HFFc6 (cell line): ENCODE measurements around the gene MDM2. TPM values are rescaled to one million over a fixed set of nuclear protein-coding genes. Genes with fewer than 3 reads are reported as not detected.
"Not testable (repeated sequence)": the region's sequence is repeated elsewhere in the genome, so short reads cannot be mapped to it uniquely, and the experiment has no call there.

Experiments
- DNase-seq: peaks from one replicate; pipeline ENCODE4 v3.0.0-alpha.2; 2018
- H3K27ac Mint-ChIP-seq: 2 replicates; pipeline ENCODE4 v1.8.0; 2020; ENCODE audit warnings: mild to moderate bottlenecking, mixed read lengths
- H3K27me3 Mint-ChIP-seq: 2 replicates; pipeline ENCODE4 v1.8.0; 2021; ENCODE audit warnings: mild to moderate bottlenecking, moderate library complexity, mixed read lengths; ENCODE audit not compliant: insufficient read depth
- H3K36me3 Mint-ChIP-seq: 2 replicates; pipeline ENCODE4 v1.8.0; 2021; ENCODE audit warnings: low read depth, mixed read lengths
- H3K4me1 Mint-ChIP-seq: 2 replicates; pipeline ENCODE4 v1.8.0; 2020; ENCODE audit warnings: low read depth, mixed read lengths
- H3K4me3 Mint-ChIP-seq: 2 replicates; pipeline ENCODE4 v1.8.0; 2020; ENCODE audit warnings: mild to moderate bottlenecking, moderate library complexity, mixed read lengths
- H3K9me3 Mint-ChIP-seq: 2 replicates; pipeline ENCODE4 v1.8.0; 2020; ENCODE audit warnings: mild to moderate bottlenecking, mixed read lengths
- CTCF ChIP-seq: fragments of 200-600 bp; sonication (generic); IDR thresholded peaks from 2 replicates; pipeline ENCODE4 v1.5.0; 2021; ENCODE audit warnings: antibody characterized with exemption, mild to moderate bottlenecking
- total RNA-seq, 6 experiments: library from RNA; stranded (reverse); fragmentation: NEBNext Ultra II Directional; extraction: Animal tissue kit (Norgen Biotek cat#: 25700); gene quantifications; 2 replicates in 1 of 6; 3 replicates in 5 of 6; pipeline ENCODE4 v1.2.3, GENCODE V29; 2021

Gene MDM2
- total RNA-seq, 6 experiments from 2014 or later: 216 to 270 (median 236) TPM

GRCh38 chr12:68796399-68796798 lies 11.6 kb upstream of the MDM2 start:
- H3K4me1 Mint-ChIP-seq: peaks cover 28% of the 10 kb centered on the region
- no peak for TF ChIP-seq CTCF
- H3K9me3 Mint-ChIP-seq: no peaks in the 10 kb centered on the region
- no peak overlapping the region for H3K4me3 Mint-ChIP-seq
- no peaks in the 10 kb centered on the region for H3K36me3 Mint-ChIP-seq
- DNase-seq: no peak
- H3K27ac Mint-ChIP-seq: no peak overlapping the region
- no peaks in the 10 kb centered on the region for H3K27me3 Mint-ChIP-seq

- TF ChIP-seq CTCF: no peak
- Mint-ChIP-seq H3K27me3 (no peaks in the 10 kb centered on the region), H3K9me3 (no peaks in the 10 kb centered on the region), H3K36me3 (no peaks in the 10 kb centered on the region), H3K27ac (no peak overlapping the region), H3K4me3 (no peak overlapping the region), H3K4me1 (peaks cover 31% of the 10 kb centered on the region)
- DNase-seq: no peak
Observed at GRCh38 chr12:68798882-68799234, 9.1 kb upstream of the MDM2 start.

GRCh38 chr12:68800294-68800693 lies 7.7 kb upstream of the MDM2 start:
- no peak for DNase-seq
- H3K4me3 Mint-ChIP-seq: no peak overlapping the region
- TF ChIP-seq CTCF: no peak
- no peaks in the 10 kb centered on the region for H3K27me3 Mint-ChIP-seq
- H3K4me1 Mint-ChIP-seq: peaks cover 21% of the 10 kb centered on the region
- H3K36me3 Mint-ChIP-seq: no peaks in the 10 kb centered on the region
- H3K9me3 Mint-ChIP-seq: no peaks in the 10 kb centered on the region
- H3K27ac Mint-ChIP-seq: no peak overlapping the region

GRCh38 chr12:68801124-68801523 lies 6.9 kb upstream of the MDM2 start:
- H3K4me3 Mint-ChIP-seq: peak overlapping the region; percentile 74; the same call in 1 of the 2 replicates
- H3K9me3 Mint-ChIP-seq, H3K27me3 Mint-ChIP-seq, H3K36me3 Mint-ChIP-seq, DNase-seq: not testable (repeated sequence)
- peak overlapping the region; percentile 82 for H3K27ac Mint-ChIP-seq
- peaks cover 29% of the 10 kb centered on the region for H3K4me1 Mint-ChIP-seq

- H3K9me3 Mint-ChIP-seq, H3K36me3 Mint-ChIP-seq, H3K27ac Mint-ChIP-seq, DNase-seq, H3K4me3 Mint-ChIP-seq, H3K27me3 Mint-ChIP-seq: not testable (repeated sequence)
- H3K4me1 Mint-ChIP-seq: peaks cover 41% of the 10 kb centered on the region
Observed at GRCh38 chr12:68802372-68802745, 5.6 kb upstream of the MDM2 start.

- H3K27ac Mint-ChIP-seq, H3K36me3 Mint-ChIP-seq, H3K4me3 Mint-ChIP-seq, H3K27me3 Mint-ChIP-seq, H3K9me3 Mint-ChIP-seq, DNase-seq: not testable (repeated sequence)
- peaks cover 44% of the 10 kb centered on the region for H3K4me1 Mint-ChIP-seq
Observed at GRCh38 chr12:68802911-68803651, 4.9 kb upstream of the MDM2 start.

GRCh38 chr12:68803948-68804656 lies 3.9 kb upstream of the MDM2 start:
- Mint-ChIP-seq H3K27ac (no peak overlapping the region), H3K9me3 (peaks cover 5% of the 10 kb centered on the region), H3K4me1 (peaks cover 44% of the 10 kb centered on the region), H3K4me3 (no peak overlapping the region), H3K27me3 (peaks cover 5% of the 10 kb centered on the region), H3K36me3 (peaks cover 6% of the 10 kb centered on the region)
- no peak for DNase-seq
- TF ChIP-seq CTCF: no peak
